Upper lobe of left lung (tissue), 4 donors: ENCODE measurements around the gene SLC12A7.

Source experiments
- POLR2A ChIP-seq, 4 donors: fragments of 450-650 bp; IDR thresholded peaks; one replicate each; pipeline ENCODE4 v1.5.1; 2016 to 2017; ENCODE audit warnings: antibody characterized with exemption in 4 of 4, mild to moderate bottlenecking in 2 of 4
- POLR2AphosphoS5 ChIP-seq, 2 donors: sonication (generic); formaldehyde crosslinking; IDR thresholded peaks; one replicate each; pipeline ENCODE4 v1.5.1; 2017; ENCODE audit warnings: antibody characterized with exemption in 2 of 2
- TF ChIP-seq, protein P1 (sequence below), 6 experiments: fragments of 450-650 bp in 4 of 6; fragments of 200-600 bp in 2 of 6; sonication (generic) in 2 of 6; IDR thresholded peaks; one replicate each; pipeline ENCODE4 v1.5.1; 2016 to 2019; ENCODE audit warnings: antibody characterized with exemption in 6 of 6

DNA sequence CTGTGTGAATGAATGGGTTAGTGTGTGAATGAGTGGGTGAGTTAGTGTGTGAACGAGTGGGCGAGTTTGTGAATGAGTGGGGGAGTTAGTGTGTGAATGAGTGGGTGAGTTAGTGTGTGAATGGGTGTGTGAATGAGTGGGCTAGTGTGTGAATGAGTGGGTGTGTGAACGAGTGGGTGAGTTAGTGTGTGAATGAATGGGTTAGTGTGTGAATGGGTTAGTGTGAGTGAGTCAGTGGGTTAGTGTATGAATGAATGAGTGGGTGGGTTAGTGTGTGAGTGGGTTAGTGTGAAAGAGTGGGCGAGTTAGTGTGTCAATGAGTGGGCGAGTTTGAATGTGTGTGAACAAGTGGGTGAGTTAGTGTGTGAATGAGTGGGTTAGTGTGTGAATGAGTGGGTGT, 67.7 kb downstream of the SLC12A7 start:
- TF ChIP-seq, protein P1, sequence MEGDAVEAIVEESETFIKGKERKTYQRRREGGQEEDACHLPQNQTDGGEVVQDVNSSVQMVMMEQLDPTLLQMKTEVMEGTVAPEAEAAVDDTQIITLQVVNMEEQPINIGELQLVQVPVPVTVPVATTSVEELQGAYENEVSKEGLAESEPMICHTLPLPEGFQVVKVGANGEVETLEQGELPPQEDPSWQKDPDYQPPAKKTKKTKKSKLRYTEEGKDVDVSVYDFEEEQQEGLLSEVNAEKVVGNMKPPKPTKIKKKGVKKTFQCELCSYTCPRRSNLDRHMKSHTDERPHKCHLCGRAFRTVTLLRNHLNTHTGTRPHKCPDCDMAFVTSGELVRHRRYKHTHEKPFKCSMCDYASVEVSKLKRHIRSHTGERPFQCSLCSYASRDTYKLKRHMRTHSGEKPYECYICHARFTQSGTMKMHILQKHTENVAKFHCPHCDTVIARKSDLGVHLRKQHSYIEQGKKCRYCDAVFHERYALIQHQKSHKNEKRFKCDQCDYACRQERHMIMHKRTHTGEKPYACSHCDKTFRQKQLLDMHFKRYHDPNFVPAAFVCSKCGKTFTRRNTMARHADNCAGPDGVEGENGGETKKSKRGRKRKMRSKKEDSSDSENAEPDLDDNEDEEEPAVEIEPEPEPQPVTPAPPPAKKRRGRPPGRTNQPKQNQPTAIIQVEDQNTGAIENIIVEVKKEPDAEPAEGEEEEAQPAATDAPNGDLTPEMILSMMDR (IDR thresholded peaks at IDR 0.05) = no peak
- TF ChIP-seq POLR2AphosphoS5 (IDR thresholded peaks at IDR 0.05) = no peak
- TF ChIP-seq POLR2A (IDR thresholded peaks at IDR 0.05) = no peak
